Duodenal mucosa (tissue), 2 donors: ENCODE data around the gene SH2D3A.
"Not testable (repeated sequence)": the region's sequence is repeated elsewhere in the genome, so short reads cannot be mapped to it uniquely, and the experiment has no call there.

Experiments used
- H3K27ac ChIP-seq: one replicate; pipeline ENCODE4 v1.7.0; 2013; ENCODE audit warnings: low read depth, low read length
- H3K27me3 ChIP-seq, 2 donors: one replicate each; pipeline ENCODE4 v1.7.0; 2013; ENCODE audit warnings: low read length in 2 of 2, control low read depth in 1 of 2; ENCODE audit not compliant: insufficient read depth in 2 of 2, control insufficient read depth in 1 of 2
- H3K36me3 ChIP-seq, 2 donors: one replicate each; pipeline ENCODE4 v1.7.0; 2013; ENCODE audit warnings: low read length in 2 of 2, control low read depth in 1 of 2; ENCODE audit not compliant: insufficient read depth in 2 of 2, control insufficient read depth in 1 of 2
- H3K4me1 ChIP-seq, 2 donors: one replicate each; pipeline ENCODE4 v1.7.0; 2013; ENCODE audit warnings: low read length in 2 of 2, control low read depth in 1 of 2; ENCODE audit not compliant: insufficient read depth in 2 of 2, control insufficient read depth in 1 of 2
- H3K4me3 ChIP-seq, 2 donors: one replicate each; pipeline ENCODE4 v1.7.0; 2013; ENCODE audit warnings: low read length in 2 of 2, low read depth in 1 of 2
- H3K9ac ChIP-seq, 2 donors: one replicate each; pipeline ENCODE4 v1.7.0; 2013; ENCODE audit warnings: low read length in 2 of 2, low read depth in 1 of 2
- H3K9me3 ChIP-seq, 2 donors: one replicate each; pipeline ENCODE4 v1.7.0; 2013; ENCODE audit warnings: low read length in 2 of 2, control low read depth in 1 of 2; ENCODE audit not compliant: control insufficient read depth in 1 of 2

Gene SH2D3A

GRCh38 chr19:6773323-6773931, 6.2 kb upstream of the SH2D3A start:
- no peak overlapping the region for H3K27ac ChIP-seq

DNA sequence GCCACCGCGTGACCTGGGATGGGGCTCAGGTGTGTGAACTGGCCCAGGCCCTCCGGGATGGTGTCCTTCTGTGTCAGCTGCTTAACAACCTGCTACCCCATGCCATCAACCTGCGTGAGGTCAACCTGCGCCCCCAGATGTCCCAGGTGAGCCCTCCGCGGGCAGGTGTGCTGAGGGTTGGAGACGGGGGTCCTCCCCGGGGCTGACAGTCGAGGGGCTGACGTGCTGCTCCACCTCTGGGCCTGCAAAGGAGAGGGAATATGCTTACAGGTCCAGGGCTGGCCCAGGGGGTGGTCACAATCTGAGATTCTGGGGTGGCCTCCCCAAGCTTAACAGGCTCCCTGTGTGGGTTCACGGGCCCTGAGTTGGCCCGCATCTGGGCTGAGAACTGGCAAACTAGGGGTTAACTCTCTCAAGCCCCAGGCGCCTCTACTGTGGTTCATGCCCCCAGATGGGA, 5.7 kb upstream of the SH2D3A start:
- Histone ChIP-seq H3K9ac (peak overlapping the region; percentile 57 to 59), H3K27me3 (peaks cover 0 to 4% of the 10 kb centered on the region in 2 donors), H3K27ac (no peak overlapping the region), H3K4me1 (peaks cover 0 to 17% of the 10 kb centered on the region in 2 donors), H3K36me3 (no peaks in the 10 kb centered on the region), H3K9me3 (no peaks in the 10 kb centered on the region), H3K4me3 (peak overlapping the region; percentile 72 to 76)

More at GRCh38 chr19:6773323-6773931, 6.2 kb upstream of the SH2D3A start:
- Histone ChIP-seq H3K4me3 (peak overlapping the region; percentile 72 to 76), H3K9ac (peak overlapping the region; percentile 57 to 59), H3K27me3 (peaks cover 0 to 4% of the 10 kb centered on the region in 2 donors), H3K9me3 (no peaks in the 10 kb centered on the region), H3K4me1 (peaks cover 0 to 12% of the 10 kb centered on the region in 2 donors), H3K36me3 (no peaks in the 10 kb centered on the region)

DNA sequence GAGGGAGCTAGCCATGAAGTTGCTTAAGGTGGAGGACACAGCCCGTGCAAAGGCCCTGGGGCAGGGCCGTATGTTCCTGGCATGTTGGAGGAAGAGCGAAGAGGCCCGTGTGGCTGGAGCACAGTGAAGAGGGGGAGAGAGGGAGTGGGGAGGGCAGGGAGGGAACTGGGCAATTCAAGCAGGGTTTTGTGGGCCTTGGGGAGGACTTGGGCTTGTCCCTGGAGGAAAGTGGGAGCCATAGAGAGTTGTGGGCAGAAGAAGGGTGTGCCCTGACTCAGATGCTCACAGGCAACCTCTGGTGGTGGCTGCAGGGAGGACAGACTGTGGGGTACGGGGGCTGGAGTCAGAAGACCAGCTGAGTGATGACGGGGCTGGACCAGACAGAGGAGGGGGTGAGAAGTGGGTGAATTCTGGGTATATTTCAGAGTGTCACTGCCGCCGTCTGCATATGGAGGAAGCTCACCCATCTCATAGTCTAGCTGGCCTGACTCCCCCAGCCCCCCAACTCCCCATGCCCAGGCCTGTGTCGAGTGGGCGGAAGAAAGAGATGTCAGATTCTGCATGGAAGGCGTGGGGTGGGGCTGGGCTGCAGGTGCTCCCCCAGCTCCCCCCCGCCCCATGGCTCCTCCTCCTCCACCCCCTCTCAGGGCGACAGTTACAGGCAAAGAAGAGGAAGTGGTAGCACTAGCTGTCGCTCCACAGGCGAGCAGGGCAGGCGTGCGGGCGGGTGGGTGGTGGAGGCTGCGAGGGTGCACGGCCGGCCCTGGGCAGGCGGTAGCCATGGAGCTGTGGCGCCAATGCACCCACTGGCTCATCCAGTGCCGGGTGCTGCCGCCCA, 5.0 kb upstream of the SH2D3A start, which contains the start of gene VAV1:
VAV1 (plus strand) TSS at position 681 of the 838 bp plus-strand sequence; CDS start at position 781, 100 bp downstream.
- H3K9ac ChIP-seq: peak within 1 kb of the TSS; percentile 57 to 59
- H3K27me3 ChIP-seq: peaks cover 0 to 4% of the 10 kb centered on the region in 2 donors
- no peaks in the 10 kb centered on the region for H3K36me3 ChIP-seq
- H3K4me3 ChIP-seq: peak within 1 kb of the TSS; percentile 72 to 76
- H3K4me1 ChIP-seq: peaks cover 0 to 19% of the 10 kb centered on the region in 2 donors
- no peaks in the 10 kb centered on the region for H3K9me3 ChIP-seq
- H3K27ac ChIP-seq: no peak within 1 kb of the TSS

DNA sequence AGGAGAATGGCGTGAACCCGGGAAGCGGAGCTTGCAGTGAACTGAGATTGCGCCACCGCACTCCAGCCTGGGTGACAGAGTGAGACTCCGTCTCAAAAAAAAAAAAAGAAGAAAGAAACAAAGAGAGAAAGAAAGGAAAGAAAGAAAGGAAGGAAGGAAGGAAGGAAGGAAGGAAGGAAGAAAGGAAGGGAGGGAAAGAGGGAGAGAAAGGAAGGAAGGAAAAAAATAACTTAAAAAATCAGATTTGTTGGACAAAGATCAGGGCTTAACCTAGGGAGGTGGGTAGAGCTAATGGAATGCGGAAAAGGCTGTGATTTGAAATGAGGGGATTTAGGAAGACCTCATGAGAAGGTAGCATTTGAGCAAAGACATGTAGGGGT, 4.4 kb upstream of the SH2D3A start:
- H3K9me3 ChIP-seq, H3K9ac ChIP-seq, H3K4me3 ChIP-seq, H3K27ac ChIP-seq, H3K27me3 ChIP-seq, H3K36me3 ChIP-seq: not testable (repeated sequence)
- peaks cover 2 to 19% of the 10 kb centered on the region in 2 donors for H3K4me1 ChIP-seq

- Histone ChIP-seq H3K4me3 (no peak overlapping the region), H3K4me1 (peaks cover 16 to 22% of the 10 kb centered on the region in 2 donors), H3K9me3 (no peaks in the 10 kb centered on the region), H3K27ac (no peak overlapping the region), H3K27me3 (peaks cover 0 to 4% of the 10 kb centered on the region in 2 donors), H3K9ac (no peak overlapping the region), H3K36me3 (no peaks in the 10 kb centered on the region)
These were observed 1.9 kb upstream of the SH2D3A start for GRCh38 chr19:6769006-6769619.

- peaks cover 0 to 4% of the 10 kb centered on the region in 2 donors for H3K27me3 ChIP-seq
These were observed 1.1 kb upstream of the SH2D3A start for GRCh38 chr19:6768236-6768785.

DNA sequence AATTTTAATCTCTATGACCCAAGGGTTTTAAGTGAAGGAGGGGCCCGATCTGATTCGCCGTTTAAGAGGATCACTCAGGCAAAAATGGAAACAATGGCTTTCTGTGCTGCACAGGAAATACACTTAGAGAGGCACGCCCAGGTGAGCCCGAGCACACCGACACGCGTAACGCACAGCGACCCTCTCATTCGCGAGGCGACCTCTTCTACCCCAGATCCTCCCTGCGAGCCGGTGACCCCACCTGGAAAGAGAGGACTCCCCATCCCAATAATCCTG, 216 bp downstream of the SH2D3A start:
- Histone ChIP-seq H3K9me3 (no peaks in the 10 kb centered on the region), H3K36me3 (peaks cover 0 to 3% of the 10 kb centered on the region in 2 donors), H3K4me3 (peak overlapping the region; percentile 77 to 82), H3K27ac (peak overlapping the region; percentile 92), H3K27me3 (no peaks in the 10 kb centered on the region), H3K4me1 (peaks cover 16 to 19% of the 10 kb centered on the region in 2 donors), H3K9ac (peak overlapping the region; percentile 89 to 91)

More at GRCh38 chr19:6768236-6768785, 1.1 kb upstream of the SH2D3A start:
- H3K36me3 ChIP-seq: peaks cover 0 to 3% of the 10 kb centered on the region in 2 donors
- H3K9me3 ChIP-seq: no peaks in the 10 kb centered on the region
- peaks cover 16 to 22% of the 10 kb centered on the region in 2 donors for H3K4me1 ChIP-seq
- H3K9ac ChIP-seq: peak overlapping the region; percentile 31 to 51
- H3K4me3 ChIP-seq: peak overlapping the region in 1 of 2 donors; percentile 82
- H3K27ac ChIP-seq: no peak overlapping the region

DNA sequence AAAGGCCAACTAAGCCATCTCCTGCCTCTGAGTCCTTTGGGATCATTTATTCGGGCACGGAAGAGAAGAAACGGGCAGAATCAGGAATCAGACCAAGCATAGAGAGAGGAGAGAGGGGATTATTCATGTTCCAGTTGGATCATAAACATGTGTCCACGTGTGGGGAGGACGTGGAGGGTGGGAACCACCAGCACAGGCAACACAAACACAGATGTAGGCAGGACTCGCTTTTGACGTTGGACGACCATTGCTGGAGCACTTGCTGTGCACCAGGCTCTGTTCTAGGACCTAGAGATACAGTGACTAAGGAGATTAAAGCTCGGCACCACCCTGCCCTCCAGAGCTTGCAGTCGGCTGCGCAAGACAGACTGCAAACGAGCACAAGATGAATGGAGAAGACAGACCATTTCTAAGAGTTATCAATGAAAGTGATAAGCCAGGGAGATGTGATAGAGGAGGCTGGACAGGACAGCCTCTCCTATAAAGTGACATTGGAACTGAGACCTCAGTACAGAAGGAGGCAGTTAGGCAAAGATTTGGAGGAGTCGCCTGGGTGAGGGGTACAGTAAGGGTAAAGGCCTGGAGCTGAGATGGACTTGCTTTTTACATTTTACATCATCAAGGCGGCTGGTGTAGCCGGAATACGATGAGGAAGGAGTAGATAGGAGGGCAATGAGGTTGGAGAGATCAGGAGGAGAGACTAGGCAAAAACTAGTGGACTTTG, 716 bp downstream of the SH2D3A start:
- Histone ChIP-seq H3K9me3 (no peaks in the 10 kb centered on the region), H3K4me3 (peak overlapping the region; percentile 77 to 82), H3K9ac (peak overlapping the region; percentile 89 to 91), H3K36me3 (peaks cover 0 to 3% of the 10 kb centered on the region in 2 donors), H3K4me1 (peaks cover 16 to 17% of the 10 kb centered on the region in 2 donors), H3K27me3 (no peaks in the 10 kb centered on the region), H3K27ac (peak overlapping the region; percentile 92)

GRCh38 chr19:6765738-6766356, 1.4 kb downstream of the SH2D3A start:
- peaks cover 0 to 8% of the 10 kb centered on the region in 2 donors for H3K36me3 ChIP-seq
- H3K9ac ChIP-seq: peak overlapping the region; percentile 89 to 91
- H3K27ac ChIP-seq: peak overlapping the region; percentile 92
- peaks cover 16 to 17% of the 10 kb centered on the region in 2 donors for H3K4me1 ChIP-seq
- H3K27me3 ChIP-seq: no peaks in the 10 kb centered on the region
- no peaks in the 10 kb centered on the region for H3K9me3 ChIP-seq
- H3K4me3 ChIP-seq: peak overlapping the region; percentile 77 to 82
